Prostate gland (tissue), 2 donors: Measurements from ENCODE around the gene CEP128. TPM values are rescaled to one million over a fixed set of nuclear protein-coding genes. Genes with fewer than 3 reads are reported as not detected.

Experiments
- DNase-seq: peaks from one replicate; pipeline ENCODE4 v3.0.0-alpha.2; 2019; ENCODE audit warnings: low spot score
- H3K27ac ChIP-seq, 2 donors: fragments of 200-600 bp; sonication (generic); 2 replicates each; pipeline ENCODE4 v1.5.1; 2017 to 2019
- H3K27me3 ChIP-seq: fragments of 200-600 bp; sonication (generic); replicated peaks from 2 replicates; pipeline ENCODE4 v1.5.1; 2019; ENCODE audit not compliant: insufficient read depth
- H3K36me3 ChIP-seq, 2 donors: fragments of 200-600 bp; sonication (generic); 1 replicate in 1 of 2; 2 replicates in 1 of 2; pipeline versions ENCODE4 v1.5.1 to v1.8.1; 2017 to 2019
- H3K4me1 ChIP-seq: fragments of 200-600 bp; sonication (generic); replicated peaks from 2 replicates; pipeline ENCODE4 v1.5.1; 2019
- H3K4me3 ChIP-seq, 2 donors: fragments of 200-600 bp; sonication (generic); 2 replicates each; pipeline ENCODE4 v1.5.1; 2017 to 2019
- H3K9me3 ChIP-seq: fragments of 200-600 bp; sonication (generic); 2 replicates; pipeline ENCODE4 v1.5.1; 2017
- CTCF ChIP-seq, 4 experiments: fragments of 200-600 bp in 2 of 4; fragments of 450-650 bp in 2 of 4; sonication (generic) in 2 of 4; IDR thresholded peaks; 1 replicate in 3 of 4; 2 replicates in 1 of 4; pipeline ENCODE4 v1.5.1; 2016 to 2019; ENCODE audit warnings: antibody characterized with exemption in 4 of 4, mild to moderate bottlenecking in 2 of 4, moderate library complexity in 2 of 4
- POLR2A ChIP-seq: fragments of 450-650 bp; IDR thresholded peaks from one replicate; pipeline ENCODE4 v1.6.1; 2016; ENCODE audit warnings: antibody characterized with exemption, mild to moderate bottlenecking
- POLR2AphosphoS5 ChIP-seq: sonication (generic); formaldehyde crosslinking; IDR thresholded peaks from one replicate; pipeline ENCODE4 v1.6.1; 2017; ENCODE audit warnings: antibody characterized with exemption
- WGBS: methylation state at CpG from one replicate; pipeline ENCODE4 v1.1.5; 2018; 5-methylcytosine and 5-hydroxymethylcytosine counted together
- intact Hi-C: fragments of 100-400 bp; cut with DNase I; formaldehyde crosslinking; loops from one replicate; pipeline ENCODE4 v1.14.2; 2022
- total RNA-seq, 2 donors: library from RNA; depleted of rRNA; stranded (reverse); fragments of >200 nt; gene quantifications; one replicate each; pipeline ENCODE4 v1.1.0, GENCODE V29; 2016

The CEP128 gene
- total RNA-seq, 2 donors from 2014 or later: 6.4 to 7.3 TPM

- Histone ChIP-seq H3K4me3 (no peak overlapping the region), H3K9me3 (no peaks in the 10 kb centered on the region), H3K4me1 (no peaks in the 10 kb centered on the region), H3K27me3 (peaks cover 3% of the 10 kb centered on the region), H3K27ac (no peak overlapping the region), H3K36me3 (no peaks in the 10 kb centered on the region)
- DNase-seq: no peak
- TF ChIP-seq POLR2AphosphoS5 (no peak), POLR2A (no peak), CTCF (IDR thresholded peaks at IDR 0.05) (no peak)
- intact Hi-C loops: loop anchor here (10.0 kb wide), 1 partner anchor 216 kb away; no protein-coding TSS in a partner anchor
- WGBS: 68% methylated on average over 3 of the region's 3 CpGs
Measured at GRCh38 chr14:80958939-80959338, 17.4 kb upstream of the CEP128 start.

- TF ChIP-seq CTCF (IDR thresholded peaks at IDR 0.05): no peak
- no peaks in the 10 kb centered on the region for H3K36me3 ChIP-seq
- intact Hi-C loops: loop anchor here (10.0 kb wide), 1 partner anchor 217 kb away; no protein-coding TSS in a partner anchor
- H3K9me3 ChIP-seq: no peaks in the 10 kb centered on the region
- H3K4me3 ChIP-seq: no peak overlapping the region
- peaks cover 3% of the 10 kb centered on the region for H3K27me3 ChIP-seq
- H3K27ac ChIP-seq: no peak overlapping the region
- DNase-seq: no peak
- no peaks in the 10 kb centered on the region for H3K4me1 ChIP-seq
- WGBS: 71% methylated on average over 2 of the region's 2 CpGs
Measured at GRCh38 chr14:80958226-80958625, 16.7 kb upstream of the CEP128 start.

GRCh38 chr14:80957613-80958012 is 16.1 kb upstream of the CEP128 start:
- no peaks in the 10 kb centered on the region for H3K4me1 ChIP-seq
- no peak for TF ChIP-seq POLR2AphosphoS5
- no peak for DNase-seq
- H3K36me3 ChIP-seq: no peaks in the 10 kb centered on the region
- intact Hi-C loops: loop anchor here (10.0 kb wide), 1 partner anchor 217 kb away; no protein-coding TSS in a partner anchor
- no peak overlapping the region for H3K4me3 ChIP-seq
- no peak overlapping the region for H3K27ac ChIP-seq
- H3K9me3 ChIP-seq: no peaks in the 10 kb centered on the region
- H3K27me3 ChIP-seq: peaks cover 3% of the 10 kb centered on the region
- WGBS: 82% methylated on average over 2 of the region's 2 CpGs

GRCh38 chr14:80956922-80957321 is 15.4 kb upstream of the CEP128 start:
- no peaks in the 10 kb centered on the region for H3K36me3 ChIP-seq
- no peak for DNase-seq
- H3K27me3 ChIP-seq: peaks cover 3% of the 10 kb centered on the region
- TF ChIP-seq POLR2AphosphoS5 (no peak), POLR2A (no peak), CTCF (IDR thresholded peaks at IDR 0.05) (no peak)
- H3K4me3 ChIP-seq: no peak overlapping the region
- H3K9me3 ChIP-seq: no peaks in the 10 kb centered on the region
- H3K27ac ChIP-seq: no peak overlapping the region
- intact Hi-C loops: loop anchor here (10.0 kb wide), 1 partner anchor 218 kb away; no protein-coding TSS in a partner anchor
- H3K4me1 ChIP-seq: no peaks in the 10 kb centered on the region
- 74% methylated on average over 1 of the region's 1 CpG for WGBS

DNA sequence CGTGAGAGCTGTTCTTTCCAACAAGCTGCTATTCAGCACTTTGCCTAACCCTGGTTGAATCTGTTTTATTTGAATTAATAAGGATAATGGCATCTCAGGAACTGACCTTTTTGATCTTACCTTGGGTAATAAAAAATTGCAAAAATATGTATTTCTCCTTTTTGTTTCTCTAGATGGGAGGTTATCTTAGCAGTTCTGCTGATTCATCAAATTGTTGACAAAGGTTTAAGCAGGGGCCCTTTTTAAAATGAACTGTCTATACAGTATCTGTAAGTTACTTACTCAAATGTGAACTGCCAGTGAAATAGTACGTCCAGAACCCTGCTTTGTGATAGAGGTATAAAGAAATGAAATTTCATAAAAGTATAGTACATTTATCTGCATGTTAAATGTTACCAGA is 14.6 kb upstream of the CEP128 start:
- H3K4me3 ChIP-seq: no peak overlapping the region
- whole genome bisulfite sequencing: 83% methylated on average over 2 of the region's 2 CpGs
- no peak for DNase-seq
- H3K27ac ChIP-seq: no peak overlapping the region
- no peak for TF ChIP-seq POLR2A
- no peak for TF ChIP-seq POLR2AphosphoS5
- TF ChIP-seq CTCF (IDR thresholded peaks at IDR 0.05): no peak
- H3K9me3 ChIP-seq: no peaks in the 10 kb centered on the region
- no peaks in the 10 kb centered on the region for H3K36me3 ChIP-seq
- no peaks in the 10 kb centered on the region for H3K4me1 ChIP-seq
- intact Hi-C loops: loop anchor here (10.0 kb wide), 1 partner anchor 219 kb away; no protein-coding TSS in a partner anchor
- peaks cover 3% of the 10 kb centered on the region for H3K27me3 ChIP-seq
